Upper lobe of left lung (tissue), 6 donors: Measurements from ENCODE around the gene ACP3. TPM values are rescaled to one million over a fixed set of nuclear protein-coding genes. Genes with fewer than 3 reads are reported as not detected.

ENCODE experiments used
- ATAC-seq, 2 donors: fragments of 200-7000 bp; cut with Tn5 transposase; one replicate each; pipeline ENCODE4 v1.9.1; 2022; ENCODE audit warnings: mild to moderate bottlenecking in 2 of 2, moderate library complexity in 2 of 2; ENCODE audit not compliant: low FRiP score in 2 of 2
- DNase-seq, 2 donors: peaks; one replicate each; pipeline ENCODE4 v3.0.0-alpha.2; 2019 to 2020
- H3K27ac ChIP-seq, 4 donors: fragments of 200-600 bp; sonication (generic); one replicate each; pipeline ENCODE4 v1.5.1; 2016 to 2019
- H3K27me3 ChIP-seq, 4 donors: fragments of 200-600 bp; sonication (generic); one replicate each; pipeline ENCODE4 v1.5.1; 2017 to 2019
- H3K36me3 ChIP-seq, 4 donors: fragments of 200-600 bp; sonication (generic); one replicate each; pipeline ENCODE4 v1.5.1; 2016 to 2019
- H3K4me1 ChIP-seq, 4 donors: fragments of 200-600 bp; sonication (generic); one replicate each; pipeline ENCODE4 v1.5.1; 2018 to 2019
- H3K4me3 ChIP-seq, 4 donors: fragments of 200-600 bp; sonication (generic); one replicate each; pipeline ENCODE4 v1.5.1; 2017 to 2019; ENCODE audit warnings: mild to moderate bottlenecking in 2 of 4, moderate library complexity in 1 of 4
- H3K9me3 ChIP-seq, 4 donors: fragments of 200-600 bp; sonication (generic); one replicate each; pipeline ENCODE4 v1.5.1; 2018 to 2019
- EP300 ChIP-seq, 4 donors: sonication (generic); formaldehyde crosslinking; IDR thresholded peaks; one replicate each; pipeline ENCODE4 v1.5.1; 2017; ENCODE audit warnings: antibody characterized with exemption in 4 of 4, control low read depth in 2 of 4
- POLR2A ChIP-seq, 4 donors: fragments of 450-650 bp; IDR thresholded peaks; one replicate each; pipeline ENCODE4 v1.5.1; 2016 to 2017; ENCODE audit warnings: antibody characterized with exemption in 4 of 4, mild to moderate bottlenecking in 2 of 4
- POLR2AphosphoS5 ChIP-seq, 2 donors: sonication (generic); formaldehyde crosslinking; IDR thresholded peaks; one replicate each; pipeline ENCODE4 v1.5.1; 2017; ENCODE audit warnings: antibody characterized with exemption in 2 of 2
- WGBS, 2 donors: methylation state at CpG; one replicate each; pipeline ENCODE4 v1.1.5; 2017 to 2018; 5-methylcytosine and 5-hydroxymethylcytosine counted together
- total RNA-seq, 6 donors: library from RNA; depleted of rRNA in 4 of 6; stranded (reverse); fragments of >200 nt in 4 of 6; gene quantifications; one replicate each; pipeline versions ENCODE4 v1.1.0 to v1.2.1, GENCODE V29; 2016 to 2021
- TF ChIP-seq, protein P1 (sequence below), 6 experiments: fragments of 450-650 bp in 4 of 6; fragments of 200-600 bp in 2 of 6; sonication (generic) in 2 of 6; IDR thresholded peaks; one replicate each; pipeline ENCODE4 v1.5.1; 2016 to 2019; ENCODE audit warnings: antibody characterized with exemption in 6 of 6
- donor health status: DM: no; HTN: no; CAD: no; lungs with moderate emphysema.
- donor health status: DM: no; HTN: yes; CAD: no; lungs with severe emphysema.

ACP3 gene
- total RNA-seq, 6 donors from 2014 or later = 8.8 to 21.6 (median 15.4) TPM

DNA sequence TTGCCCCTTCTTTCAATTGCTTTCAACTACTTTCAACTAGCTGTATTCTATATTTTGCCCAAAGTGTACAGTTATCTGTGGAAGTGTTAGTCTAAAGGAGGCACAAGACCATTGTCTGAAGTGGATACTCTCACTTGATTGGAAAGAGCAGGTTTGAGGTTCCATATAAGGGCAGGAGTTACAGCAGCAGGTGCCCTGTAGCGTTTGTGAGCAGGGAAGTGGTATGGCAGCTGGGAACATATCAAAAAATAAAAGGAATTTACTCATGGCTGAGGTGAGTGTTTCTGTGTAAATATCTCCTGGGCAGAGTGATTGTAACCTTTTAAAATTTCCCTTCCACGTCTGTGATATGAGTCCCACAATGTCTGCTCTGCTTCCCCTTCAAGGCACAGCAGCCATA is 61.6 kb downstream of the ACP3 start:
- no peak for ATAC-seq
- H3K9me3 ChIP-seq = no peaks in the 10 kb centered on the region
- WGBS, 2 donors = 46 to 68% methylated on average over 2 of the region's 2 CpGs
- no peaks in the 10 kb centered on the region for H3K27me3 ChIP-seq
- H3K27ac ChIP-seq = no peak overlapping the region
- no peaks in the 10 kb centered on the region for H3K4me1 ChIP-seq
- H3K36me3 ChIP-seq = no peaks in the 10 kb centered on the region
- DNase-seq = no peak
- no peak overlapping the region for H3K4me3 ChIP-seq
- TF ChIP-seq EP300 (IDR thresholded peaks at IDR 0.05) (no peak), POLR2AphosphoS5 (IDR thresholded peaks at IDR 0.05) (no peak), POLR2A (IDR thresholded peaks at IDR 0.05) (no peak)
- TF ChIP-seq, protein P1, sequence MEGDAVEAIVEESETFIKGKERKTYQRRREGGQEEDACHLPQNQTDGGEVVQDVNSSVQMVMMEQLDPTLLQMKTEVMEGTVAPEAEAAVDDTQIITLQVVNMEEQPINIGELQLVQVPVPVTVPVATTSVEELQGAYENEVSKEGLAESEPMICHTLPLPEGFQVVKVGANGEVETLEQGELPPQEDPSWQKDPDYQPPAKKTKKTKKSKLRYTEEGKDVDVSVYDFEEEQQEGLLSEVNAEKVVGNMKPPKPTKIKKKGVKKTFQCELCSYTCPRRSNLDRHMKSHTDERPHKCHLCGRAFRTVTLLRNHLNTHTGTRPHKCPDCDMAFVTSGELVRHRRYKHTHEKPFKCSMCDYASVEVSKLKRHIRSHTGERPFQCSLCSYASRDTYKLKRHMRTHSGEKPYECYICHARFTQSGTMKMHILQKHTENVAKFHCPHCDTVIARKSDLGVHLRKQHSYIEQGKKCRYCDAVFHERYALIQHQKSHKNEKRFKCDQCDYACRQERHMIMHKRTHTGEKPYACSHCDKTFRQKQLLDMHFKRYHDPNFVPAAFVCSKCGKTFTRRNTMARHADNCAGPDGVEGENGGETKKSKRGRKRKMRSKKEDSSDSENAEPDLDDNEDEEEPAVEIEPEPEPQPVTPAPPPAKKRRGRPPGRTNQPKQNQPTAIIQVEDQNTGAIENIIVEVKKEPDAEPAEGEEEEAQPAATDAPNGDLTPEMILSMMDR (IDR thresholded peaks at IDR 0.05) = no peak

DNA sequence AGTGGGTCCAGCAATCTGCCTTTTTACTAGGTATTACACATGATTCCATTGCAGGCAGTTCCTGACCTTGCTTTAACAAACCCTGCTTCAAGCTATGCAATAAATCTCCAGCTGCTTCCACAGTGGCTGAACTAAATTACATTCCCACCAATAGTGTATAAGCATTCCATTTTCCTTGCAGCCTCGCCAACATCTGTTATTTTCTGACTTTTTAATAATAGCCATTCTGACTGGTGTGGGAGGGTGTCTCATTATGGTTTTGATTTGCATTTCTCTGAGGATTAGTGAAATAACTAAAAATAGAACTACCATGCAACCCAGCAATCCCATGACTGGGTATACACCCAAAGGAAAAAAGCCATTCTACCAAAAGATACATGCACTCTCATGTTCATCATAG is 63.7 kb downstream of the ACP3 start:
- ATAC-seq = no peak
- Histone ChIP-seq H3K27ac (no peak overlapping the region), H3K36me3 (no peaks in the 10 kb centered on the region), H3K9me3 (no peaks in the 10 kb centered on the region), H3K4me3 (no peak overlapping the region), H3K4me1 (no peaks in the 10 kb centered on the region), H3K27me3 (no peaks in the 10 kb centered on the region)
- no peak for TF ChIP-seq POLR2AphosphoS5 (IDR thresholded peaks at IDR 0.05)
- TF ChIP-seq, protein P1 (IDR thresholded peaks at IDR 0.05) = no peak
- TF ChIP-seq POLR2A (IDR thresholded peaks at IDR 0.05) = no peak
- TF ChIP-seq EP300 (IDR thresholded peaks at IDR 0.05) = no peak
- DNase-seq = no peak
- WGBS, 2 donors = 77 to 91% methylated on average over 1 of the region's 1 CpG

DNA sequence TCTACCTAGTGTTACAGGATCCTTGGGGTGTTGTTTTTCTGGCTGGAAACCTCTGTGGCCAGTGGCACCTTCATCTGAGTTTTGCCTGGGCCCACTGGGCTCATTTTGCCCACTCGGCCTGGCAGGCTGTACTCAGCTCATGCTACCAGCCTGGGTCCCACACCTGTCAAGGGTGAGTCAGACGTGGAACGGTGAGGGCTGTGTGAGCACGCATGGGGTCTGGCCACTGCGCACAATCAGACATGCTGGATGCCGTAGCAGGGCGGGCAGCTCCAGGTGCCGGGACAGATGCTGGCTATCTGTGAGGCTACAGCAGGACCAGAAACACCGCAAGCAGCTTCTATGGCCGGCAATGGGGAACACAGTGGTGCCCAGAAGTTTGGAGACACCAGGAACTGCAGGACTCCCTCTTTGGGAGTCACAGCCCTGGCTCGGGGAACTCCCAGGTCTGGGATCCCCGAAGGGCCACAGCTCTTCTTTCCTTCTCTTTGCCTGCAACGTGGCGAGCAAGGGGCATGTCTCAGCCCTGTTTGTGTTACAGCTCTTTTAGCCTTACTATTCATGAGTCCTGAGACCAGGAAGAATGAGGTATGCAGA is 64.2 kb downstream of the ACP3 start:
- H3K27me3 ChIP-seq = no peaks in the 10 kb centered on the region
- TF ChIP-seq, protein P1 (IDR thresholded peaks at IDR 0.05) = no peak
- TF ChIP-seq EP300 (IDR thresholded peaks at IDR 0.05) (no peak), POLR2AphosphoS5 (IDR thresholded peaks at IDR 0.05) (no peak), POLR2A (IDR thresholded peaks at IDR 0.05) (no peak)
- DNase-seq (peak in 1 of 2 donors; percentile 41), ATAC-seq (peak in 1 of 2 donors; percentile 63)
- H3K36me3 ChIP-seq = no peaks in the 10 kb centered on the region
- no peak overlapping the region for H3K4me3 ChIP-seq
- WGBS, 2 donors = 80 to 96% methylated on average over 3 to 14 of the region's 14 CpGs
- no peaks in the 10 kb centered on the region for H3K9me3 ChIP-seq
- H3K4me1 ChIP-seq = no peaks in the 10 kb centered on the region
- H3K27ac ChIP-seq = no peak overlapping the region

- TF ChIP-seq, protein P1 (IDR thresholded peaks at IDR 0.05) = no peak
- no peak for TF ChIP-seq POLR2A (IDR thresholded peaks at IDR 0.05)
- TF ChIP-seq EP300 (IDR thresholded peaks at IDR 0.05) = no peak
- no peak for TF ChIP-seq POLR2AphosphoS5 (IDR thresholded peaks at IDR 0.05)
- H3K4me1 ChIP-seq = no peaks in the 10 kb centered on the region
- no peak for ATAC-seq
Observed at GRCh38 chr3:132382267-132382666, 65.1 kb downstream of the ACP3 start.

DNA sequence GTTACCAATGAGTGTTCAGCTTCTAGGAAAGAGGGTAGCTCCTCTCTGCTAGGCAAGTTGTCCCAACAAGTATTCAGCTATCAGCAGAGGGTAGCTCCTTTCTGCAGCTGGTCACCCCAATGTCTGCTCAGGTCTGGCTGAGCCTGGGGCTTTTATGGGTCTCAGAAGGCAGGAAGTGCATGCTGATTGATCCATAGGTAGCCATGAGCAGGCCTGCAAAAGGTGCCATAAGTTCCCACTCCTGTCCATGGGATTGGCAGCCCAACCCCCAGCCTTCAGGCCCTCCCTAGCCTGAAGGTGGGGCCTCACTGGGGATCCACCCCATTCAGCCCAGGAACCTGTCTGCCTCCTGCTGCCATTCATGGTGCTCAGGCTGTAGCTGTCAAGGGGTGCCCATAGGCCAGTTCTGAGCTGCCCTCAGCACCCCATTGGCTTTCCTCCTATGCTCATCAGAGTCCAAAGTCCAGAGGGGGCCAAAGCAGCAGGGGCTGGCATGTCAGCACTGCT is 65.5 kb downstream of the ACP3 start:
- DNase-seq (no peak), ATAC-seq (no peak)
- Histone ChIP-seq H3K4me1 (no peaks in the 10 kb centered on the region), H3K27ac (no peak overlapping the region), H3K9me3 (no peaks in the 10 kb centered on the region), H3K27me3 (no peaks in the 10 kb centered on the region), H3K4me3 (no peak overlapping the region), H3K36me3 (no peaks in the 10 kb centered on the region)
- TF ChIP-seq, protein P1 (IDR thresholded peaks at IDR 0.05) = no peak
- TF ChIP-seq POLR2A (IDR thresholded peaks at IDR 0.05) (no peak), POLR2AphosphoS5 (IDR thresholded peaks at IDR 0.05) (no peak), EP300 (IDR thresholded peaks at IDR 0.05) (no peak)

More at GRCh38 chr3:132382267-132382666, 65.1 kb downstream of the ACP3 start:
- no peak for DNase-seq
- no peaks in the 10 kb centered on the region for H3K36me3 ChIP-seq
- 50 to 79% methylated on average over 4 of the region's 4 CpGs for WGBS, 2 donors
- no peaks in the 10 kb centered on the region for H3K9me3 ChIP-seq
- H3K27me3 ChIP-seq = no peaks in the 10 kb centered on the region
- no peak overlapping the region for H3K27ac ChIP-seq
- H3K4me3 ChIP-seq = no peak overlapping the region
